SK-N-SH treated with all-trans-retinoic acid at 6 μM for 48 hours (cell line): ENCODE measurements around the gene DDIT3.
"Not testable (repeated sequence)": the region's sequence is repeated elsewhere in the genome, so short reads cannot be mapped to it uniquely, and the experiment has no call there.

ENCODE experiments used
- ATAC-seq: fragments of 200-7000 bp; cut with Tn5 transposase; 3 replicates; pipeline ENCODE4 v1.9.1; 2020; ENCODE audit warnings: mild to moderate bottlenecking, moderate library complexity
- ARNTL ChIP-seq: fragments of 450-650 bp; formaldehyde crosslinking; IDR thresholded peaks from 2 replicates; pipeline ENCODE4 v1.5.0; 2020; ENCODE audit warnings: low read depth, mild to moderate bottlenecking, moderate library complexity, borderline replicate concordance
- BACH2 ChIP-seq: fragments of 250-450 bp; sonication (Bioruptor Pico); IDR thresholded peaks from 2 replicates; pipeline ENCODE4 v1.9.0; 2021; ENCODE audit warnings: mild to moderate bottlenecking, borderline replicate concordance
- CSDC2 ChIP-seq: fragments of 250-450 bp; sonication (Bioruptor Pico); IDR thresholded peaks from 2 replicates; pipeline ENCODE4 v1.5.0; 2020; ENCODE audit warnings: mild to moderate bottlenecking, moderate library complexity
- ESRRG ChIP-seq: fragments of 250-450 bp; sonication (Bioruptor Pico); IDR thresholded peaks from 2 replicates; pipeline ENCODE4 v1.6.1; 2021; ENCODE audit warnings: mild to moderate bottlenecking
- GLIS3 ChIP-seq: fragments of 250-450 bp; sonication (Bioruptor Pico); IDR thresholded peaks from 2 replicates; pipeline ENCODE4 v1.5.0; 2020; ENCODE audit warnings: mild to moderate bottlenecking, moderate library complexity
- ISL1 ChIP-seq: fragments of 250-450 bp; sonication (Bioruptor Pico); IDR thresholded peaks from 2 replicates; pipeline ENCODE4 v2.1.2; 2022; ENCODE audit warnings: mild to moderate bottlenecking, moderate library complexity
- OSR1 ChIP-seq: fragments of 250-450 bp; sonication (Bioruptor Pico); IDR thresholded peaks from 2 replicates; pipeline ENCODE4 v1.8.0; 2022; ENCODE audit warnings: moderate library complexity, mild to moderate bottlenecking, inconsistent platforms
- PPARA ChIP-seq: fragments of 250-450 bp; sonication (Bioruptor Pico); IDR thresholded peaks from 2 replicates; pipeline ENCODE4 v1.5.0; 2020; ENCODE audit warnings: mild to moderate bottlenecking, borderline replicate concordance
- RARB ChIP-seq: fragments of 250-450 bp; sonication (Bioruptor Pico); IDR thresholded peaks from 2 replicates; pipeline ENCODE4 v1.8.0; 2021; ENCODE audit warnings: mild to moderate bottlenecking, moderate library complexity
- SNAI2 ChIP-seq: fragments of 250-450 bp; sonication (Bioruptor Pico); IDR thresholded peaks from 2 replicates; pipeline ENCODE4 v1.5.0; 2020; ENCODE audit warnings: mild to moderate bottlenecking, moderate library complexity
- ZC3H10 ChIP-seq: fragments of 250-450 bp; sonication (Bioruptor Pico); IDR thresholded peaks from 2 replicates; pipeline ENCODE4 v1.5.1; 2021; ENCODE audit warnings: mild to moderate bottlenecking, moderate library complexity
- ZFP3 ChIP-seq: fragments of 250-450 bp; sonication (Bioruptor Pico); IDR thresholded peaks from 2 replicates; pipeline ENCODE4 v1.5.0; 2020; ENCODE audit warnings: mild to moderate bottlenecking, moderate library complexity
- ZFP30 ChIP-seq: fragments of 450-650 bp; formaldehyde crosslinking; IDR thresholded peaks from 2 replicates; pipeline ENCODE4 v1.5.0; 2022; ENCODE audit warnings: mild to moderate bottlenecking, moderate library complexity
- ZNF565 ChIP-seq: fragments of 450-650 bp; formaldehyde crosslinking; conservative IDR thresholded peaks from 2 replicates; pipeline ENCODE4 v1.5.0; 2020; ENCODE audit warnings: low read depth, mild to moderate bottlenecking, moderate library complexity
- ZNF8 ChIP-seq: fragments of 450-650 bp; formaldehyde crosslinking; IDR thresholded peaks from 2 replicates; pipeline ENCODE4 v1.5.0; 2020; ENCODE audit warnings: mild to moderate bottlenecking, moderate library complexity
- TF ChIP-seq, protein P1 (sequence below): fragments of 250-450 bp; sonication (Bioruptor Pico); IDR thresholded peaks from 2 replicates; pipeline ENCODE4 v1.8.0; 2021; ENCODE audit warnings: low read depth, mild to moderate bottlenecking, moderate library complexity, borderline replicate concordance
- TF ChIP-seq, protein P2 (sequence below): fragments of 250-450 bp; sonication (Bioruptor Pico); IDR thresholded peaks from 2 replicates; pipeline ENCODE4 v1.5.0; 2020; ENCODE audit warnings: mild to moderate bottlenecking, moderate library complexity
- TF ChIP-seq, protein P3 (sequence below): fragments of 250-450 bp; sonication (Bioruptor Pico); IDR thresholded peaks from 2 replicates; pipeline ENCODE4 v1.5.1; 2020; ENCODE audit warnings: low read depth, mild to moderate bottlenecking, moderate library complexity
- TF ChIP-seq, protein P4 (sequence below): fragments of 250-450 bp; sonication (Bioruptor Pico); IDR thresholded peaks from 2 replicates; pipeline ENCODE4 v1.8.0; 2020; ENCODE audit warnings: mild to moderate bottlenecking, moderate library complexity, borderline replicate concordance

Gene DDIT3

DNA sequence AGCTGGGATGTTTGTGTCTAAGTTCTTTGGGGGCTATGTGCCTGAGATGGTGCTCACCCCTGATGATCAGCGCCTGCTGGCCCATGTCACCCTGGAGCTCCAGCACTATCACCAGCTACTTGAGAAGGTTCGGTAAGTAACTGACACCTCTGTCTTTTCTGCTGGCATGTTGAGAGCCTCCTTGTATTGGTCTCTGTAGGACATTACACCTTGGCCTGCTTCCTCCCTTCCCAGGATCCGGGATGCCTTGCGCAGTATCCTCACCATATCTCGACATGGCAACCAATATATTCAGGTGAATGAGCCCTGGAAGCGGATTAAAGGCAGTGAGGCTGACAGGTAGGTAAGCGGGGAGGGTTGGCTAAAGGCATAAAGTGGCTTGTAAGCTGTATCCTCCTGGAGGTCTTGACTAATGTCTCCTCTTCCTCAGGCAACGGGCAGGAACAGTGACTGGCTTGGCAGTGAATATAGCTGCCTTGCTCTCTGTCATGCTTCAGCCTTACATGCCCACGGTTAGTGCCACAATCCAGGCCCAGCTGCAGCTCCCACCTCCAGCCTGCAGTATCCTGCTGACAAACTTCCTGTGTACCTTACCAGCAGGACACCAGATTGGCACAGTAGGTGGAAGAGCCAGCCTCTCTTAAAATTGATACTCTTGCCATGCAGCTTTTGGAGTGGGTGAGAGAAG is 5.5 kb downstream of the DDIT3 start (continued):
- TF ChIP-seq, protein P1, sequence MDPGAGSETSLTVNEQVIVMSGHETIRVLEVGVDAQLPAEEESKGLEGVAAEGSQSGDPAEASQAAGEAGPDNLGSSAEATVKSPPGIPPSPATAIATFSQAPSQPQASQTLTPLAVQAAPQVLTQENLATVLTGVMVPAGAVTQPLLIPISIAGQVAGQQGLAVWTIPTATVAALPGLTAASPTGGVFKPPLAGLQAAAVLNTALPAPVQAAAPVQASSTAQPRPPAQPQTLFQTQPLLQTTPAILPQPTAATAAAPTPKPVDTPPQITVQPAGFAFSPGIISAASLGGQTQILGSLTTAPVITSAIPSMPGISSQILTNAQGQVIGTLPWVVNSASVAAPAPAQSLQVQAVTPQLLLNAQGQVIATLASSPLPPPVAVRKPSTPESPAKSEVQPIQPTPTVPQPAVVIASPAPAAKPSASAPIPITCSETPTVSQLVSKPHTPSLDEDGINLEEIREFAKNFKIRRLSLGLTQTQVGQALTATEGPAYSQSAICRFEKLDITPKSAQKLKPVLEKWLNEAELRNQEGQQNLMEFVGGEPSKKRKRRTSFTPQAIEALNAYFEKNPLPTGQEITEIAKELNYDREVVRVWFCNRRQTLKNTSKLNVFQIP = no peak
- TF ChIP-seq ZNF8 (CRISPR knock-in tag) = no peak
- no peak for TF ChIP-seq GLIS3

DNA sequence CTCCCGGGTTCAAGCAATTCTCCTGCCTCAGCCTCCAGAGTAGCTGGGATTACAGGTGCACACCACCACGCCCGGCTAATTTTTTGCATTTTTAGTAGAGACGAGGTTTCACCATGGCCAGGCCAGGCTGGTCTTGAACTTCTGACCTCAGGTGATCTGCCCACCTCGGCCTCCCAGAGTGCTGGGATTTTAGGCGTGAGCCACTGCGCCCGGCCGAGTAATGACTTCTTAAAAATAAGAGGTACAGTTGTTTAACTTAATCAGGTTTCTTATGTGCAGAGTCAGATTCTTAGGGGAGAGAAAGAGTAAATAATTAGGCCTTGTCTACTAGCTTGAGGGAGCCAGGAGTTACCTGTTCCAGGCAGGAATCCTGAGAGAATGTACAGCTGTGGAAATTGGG is 6.1 kb downstream of the DDIT3 start:
- not testable (repeated sequence) for ATAC-seq

DNA sequence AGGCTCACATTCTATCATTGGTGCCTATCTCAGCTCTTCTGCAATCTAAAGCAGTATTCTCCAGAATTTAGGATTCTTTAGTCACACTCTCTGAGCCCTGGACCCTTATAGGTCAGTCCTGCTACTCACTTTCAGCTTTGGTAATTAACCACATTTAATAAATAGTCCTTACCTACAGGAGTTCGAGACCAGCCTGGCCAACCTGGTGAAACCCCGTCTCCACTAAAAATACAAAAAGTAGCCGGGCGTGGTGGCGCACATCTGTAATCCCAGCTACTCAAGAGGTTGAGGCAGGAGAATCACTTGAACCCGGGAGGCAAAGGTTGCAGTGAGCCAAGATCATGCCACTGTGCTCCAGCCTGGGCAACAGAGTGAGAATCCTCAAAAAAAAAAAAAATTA is 6.6 kb downstream of the DDIT3 start:
- not testable (repeated sequence) for ATAC-seq

DNA sequence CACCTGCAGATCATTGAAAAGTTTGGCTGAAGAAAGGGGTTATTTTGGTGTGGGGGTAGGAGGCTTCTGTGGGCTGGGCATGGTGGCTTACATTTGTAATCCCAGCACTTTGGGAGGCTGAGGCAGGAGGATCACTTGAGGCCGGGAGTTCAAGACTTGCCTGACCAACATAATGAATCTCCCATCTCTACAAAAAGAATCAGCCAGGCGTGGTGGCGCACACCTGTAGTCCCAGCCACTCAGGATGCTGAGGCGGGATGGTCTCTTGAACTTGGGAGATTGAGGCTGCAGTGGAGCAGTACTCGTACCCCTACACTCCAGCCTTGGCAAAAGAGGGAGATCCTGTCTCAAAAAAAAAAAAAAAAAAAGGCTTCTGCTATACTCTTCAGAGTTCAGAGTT is 7.0 kb downstream of the DDIT3 start:
- no peak for ATAC-seq
- TF ChIP-seq, protein P2, sequence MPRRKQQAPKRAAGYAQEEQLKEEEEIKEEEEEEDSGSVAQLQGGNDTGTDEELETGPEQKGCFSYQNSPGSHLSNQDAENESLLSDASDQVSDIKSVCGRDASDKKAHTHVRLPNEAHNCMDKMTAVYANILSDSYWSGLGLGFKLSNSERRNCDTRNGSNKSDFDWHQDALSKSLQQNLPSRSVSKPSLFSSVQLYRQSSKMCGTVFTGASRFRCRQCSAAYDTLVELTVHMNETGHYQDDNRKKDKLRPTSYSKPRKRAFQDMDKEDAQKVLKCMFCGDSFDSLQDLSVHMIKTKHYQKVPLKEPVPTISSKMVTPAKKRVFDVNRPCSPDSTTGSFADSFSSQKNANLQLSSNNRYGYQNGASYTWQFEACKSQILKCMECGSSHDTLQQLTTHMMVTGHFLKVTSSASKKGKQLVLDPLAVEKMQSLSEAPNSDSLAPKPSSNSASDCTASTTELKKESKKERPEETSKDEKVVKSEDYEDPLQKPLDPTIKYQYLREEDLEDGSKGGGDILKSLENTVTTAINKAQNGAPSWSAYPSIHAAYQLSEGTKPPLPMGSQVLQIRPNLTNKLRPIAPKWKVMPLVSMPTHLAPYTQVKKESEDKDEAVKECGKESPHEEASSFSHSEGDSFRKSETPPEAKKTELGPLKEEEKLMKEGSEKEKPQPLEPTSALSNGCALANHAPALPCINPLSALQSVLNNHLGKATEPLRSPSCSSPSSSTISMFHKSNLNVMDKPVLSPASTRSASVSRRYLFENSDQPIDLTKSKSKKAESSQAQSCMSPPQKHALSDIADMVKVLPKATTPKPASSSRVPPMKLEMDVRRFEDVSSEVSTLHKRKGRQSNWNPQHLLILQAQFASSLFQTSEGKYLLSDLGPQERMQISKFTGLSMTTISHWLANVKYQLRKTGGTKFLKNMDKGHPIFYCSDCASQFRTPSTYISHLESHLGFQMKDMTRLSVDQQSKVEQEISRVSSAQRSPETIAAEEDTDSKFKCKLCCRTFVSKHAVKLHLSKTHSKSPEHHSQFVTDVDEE = no peak
- TF ChIP-seq ZFP30 (CRISPR knock-in tag) (no peak), ISL1 (CRISPR knock-in tag) (no peak), ZC3H10 (no peak), SNAI2 (no peak), ARNTL (CRISPR knock-in tag) (no peak), OSR1 (no peak), RARB (CRISPR knock-in tag) (no peak)
- TF ChIP-seq, protein P3, sequence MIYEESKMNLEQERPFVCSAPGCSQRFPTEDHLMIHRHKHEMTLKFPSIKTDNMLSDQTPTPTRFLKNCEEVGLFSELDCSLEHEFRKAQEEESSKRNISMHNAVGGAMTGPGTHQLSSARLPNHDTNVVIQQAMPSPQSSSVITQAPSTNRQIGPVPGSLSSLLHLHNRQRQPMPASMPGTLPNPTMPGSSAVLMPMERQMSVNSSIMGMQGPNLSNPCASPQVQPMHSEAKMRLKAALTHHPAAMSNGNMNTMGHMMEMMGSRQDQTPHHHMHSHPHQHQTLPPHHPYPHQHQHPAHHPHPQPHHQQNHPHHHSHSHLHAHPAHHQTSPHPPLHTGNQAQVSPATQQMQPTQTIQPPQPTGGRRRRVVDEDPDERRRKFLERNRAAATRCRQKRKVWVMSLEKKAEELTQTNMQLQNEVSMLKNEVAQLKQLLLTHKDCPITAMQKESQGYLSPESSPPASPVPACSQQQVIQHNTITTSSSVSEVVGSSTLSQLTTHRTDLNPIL = no peak

DNA sequence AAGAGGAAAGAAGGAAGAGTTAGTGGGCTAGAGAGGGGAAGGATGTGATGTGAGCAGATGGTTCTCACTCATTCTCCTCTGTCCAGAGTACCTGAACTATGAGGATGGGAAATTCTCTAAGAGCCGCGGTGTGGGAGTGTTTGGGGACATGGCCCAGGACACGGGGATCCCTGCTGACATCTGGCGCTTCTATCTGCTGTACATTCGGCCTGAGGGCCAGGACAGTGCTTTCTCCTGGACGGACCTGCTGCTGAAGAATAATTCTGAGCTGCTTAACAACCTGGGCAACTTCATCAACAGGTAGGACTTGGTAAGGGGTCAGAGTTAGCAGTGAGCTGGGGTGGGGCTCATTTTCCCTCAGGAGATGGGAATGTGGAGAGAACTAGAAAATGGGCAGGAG is 7.6 kb downstream of the DDIT3 start:
- no peak for TF ChIP-seq ARNTL (CRISPR knock-in tag)
- no peak for TF ChIP-seq BACH2 (CRISPR knock-in tag)
- TF ChIP-seq ZC3H10 = no peak
- TF ChIP-seq, all 23 proteins: peak for 0
- ATAC-seq = no peak

DNA sequence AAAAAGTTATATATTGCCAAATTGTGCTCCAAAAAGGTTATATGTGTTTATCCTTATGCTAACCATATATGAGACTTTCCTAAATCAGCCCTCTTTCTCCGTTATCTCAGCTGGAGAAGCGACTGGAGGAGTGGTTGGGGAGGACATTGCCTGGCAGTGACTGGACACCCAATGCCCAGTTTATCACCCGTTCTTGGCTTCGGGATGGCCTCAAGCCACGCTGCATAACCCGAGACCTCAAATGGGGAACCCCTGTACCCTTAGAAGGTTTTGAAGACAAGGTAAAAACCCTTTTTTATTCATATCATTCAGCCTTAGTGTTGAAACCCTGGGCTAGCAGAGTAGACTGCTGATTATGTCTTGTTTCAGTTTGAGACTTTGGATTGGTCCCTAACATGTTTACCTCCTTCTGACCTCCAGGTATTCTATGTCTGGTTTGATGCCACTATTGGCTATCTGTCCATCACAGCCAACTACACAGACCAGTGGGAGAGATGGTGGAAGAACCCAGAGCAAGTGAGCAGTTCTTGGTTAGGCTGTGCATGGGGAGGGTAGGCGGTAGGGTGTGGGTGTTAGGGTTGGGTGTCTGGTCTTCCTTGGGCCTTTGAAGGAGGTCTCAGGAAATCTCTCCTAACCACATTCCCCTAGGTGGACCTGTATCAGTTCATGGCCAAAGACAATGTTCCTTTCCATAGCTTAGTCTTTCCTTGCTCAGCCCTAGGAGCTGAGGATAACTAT is 8.6 kb downstream of the DDIT3 start:
- TF ChIP-seq ZNF8 (CRISPR knock-in tag) = no peak
- no peak for TF ChIP-seq ISL1 (CRISPR knock-in tag)
- no peak for TF ChIP-seq ZFP30 (CRISPR knock-in tag)
- no peak for TF ChIP-seq OSR1
- ATAC-seq = no peak

DNA sequence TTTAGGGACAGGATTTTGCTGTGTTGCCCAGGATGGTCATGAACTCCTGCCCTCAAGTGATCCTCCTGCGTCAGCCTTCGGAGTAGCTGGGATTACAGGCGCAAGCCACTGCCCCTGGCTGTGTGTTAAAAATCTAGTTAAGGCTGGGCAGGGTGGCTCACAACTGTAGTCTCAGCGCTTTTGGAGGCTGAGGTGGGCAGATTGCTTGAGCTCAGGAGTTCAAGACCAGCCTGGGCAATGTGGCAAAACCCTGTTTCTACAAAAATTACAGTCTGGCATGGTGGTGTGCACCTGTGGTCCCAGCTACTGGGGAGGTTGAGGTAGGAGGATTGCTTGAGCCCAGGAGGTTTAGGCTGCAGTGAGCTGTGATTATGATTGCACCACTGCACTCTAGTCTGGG is 9.2 kb downstream of the DDIT3 start:
- no peak for ATAC-seq
- TF ChIP-seq CSDC2 (CRISPR knock-in tag) = no peak
- TF ChIP-seq, protein P2 = no peak
- TF ChIP-seq PPARA (CRISPR knock-in tag) = no peak
- no peak for TF ChIP-seq RARB (CRISPR knock-in tag)
- no peak for TF ChIP-seq GLIS3
- TF ChIP-seq, protein P4, sequence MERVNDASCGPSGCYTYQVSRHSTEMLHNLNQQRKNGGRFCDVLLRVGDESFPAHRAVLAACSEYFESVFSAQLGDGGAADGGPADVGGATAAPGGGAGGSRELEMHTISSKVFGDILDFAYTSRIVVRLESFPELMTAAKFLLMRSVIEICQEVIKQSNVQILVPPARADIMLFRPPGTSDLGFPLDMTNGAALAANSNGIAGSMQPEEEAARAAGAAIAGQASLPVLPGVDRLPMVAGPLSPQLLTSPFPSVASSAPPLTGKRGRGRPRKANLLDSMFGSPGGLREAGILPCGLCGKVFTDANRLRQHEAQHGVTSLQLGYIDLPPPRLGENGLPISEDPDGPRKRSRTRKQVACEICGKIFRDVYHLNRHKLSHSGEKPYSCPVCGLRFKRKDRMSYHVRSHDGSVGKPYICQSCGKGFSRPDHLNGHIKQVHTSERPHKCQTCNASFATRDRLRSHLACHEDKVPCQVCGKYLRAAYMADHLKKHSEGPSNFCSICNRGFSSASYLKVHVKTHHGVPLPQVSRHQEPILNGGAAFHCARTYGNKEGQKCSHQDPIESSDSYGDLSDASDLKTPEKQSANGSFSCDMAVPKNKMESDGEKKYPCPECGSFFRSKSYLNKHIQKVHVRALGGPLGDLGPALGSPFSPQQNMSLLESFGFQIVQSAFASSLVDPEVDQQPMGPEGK (CRISPR knock-in tag) = no peak
- no peak for TF ChIP-seq SNAI2
- no peak for TF ChIP-seq ZC3H10
- no peak for TF ChIP-seq ZNF565 (CRISPR knock-in tag)
- TF ChIP-seq ZFP3 = no peak
- no peak for TF ChIP-seq ISL1 (CRISPR knock-in tag)
- no peak for TF ChIP-seq OSR1
- no peak for TF ChIP-seq ESRRG (CRISPR knock-in tag)
- no peak for TF ChIP-seq BACH2 (CRISPR knock-in tag)
